Tibial nerve (tissue), 4 donors: Measurements from ENCODE around the gene RAB18. TPM values are rescaled to one million over a fixed set of nuclear protein-coding genes. Genes with fewer than 3 reads are reported as not detected.

ENCODE experiments used
- DNase-seq, 2 donors: peaks; one replicate each; pipeline ENCODE4 v3.0.0-alpha.2; 2019; ENCODE audit warnings: low spot score in 2 of 2
- H3K27ac ChIP-seq, 4 donors: fragments of 200-600 bp; sonication (generic) in 3 of 4; one replicate each; pipeline ENCODE4 v1.5.1; 2017 to 2019; ENCODE audit warnings: mild to moderate bottlenecking in 1 of 4
- H3K27me3 ChIP-seq, 2 donors: fragments of 200-600 bp; sonication (generic) in 1 of 2; one replicate each; pipeline versions ENCODE4 v1.5.1 to v1.6.0; 2017 to 2019
- H3K36me3 ChIP-seq, 3 donors: fragments of 200-600 bp; sonication (generic); one replicate each; pipeline ENCODE4 v1.5.1; 2018 to 2019
- H3K4me1 ChIP-seq, 4 donors: fragments of 200-600 bp; sonication (generic) in 3 of 4; one replicate each; pipeline ENCODE4 v1.5.1; 2017 to 2019
- H3K4me3 ChIP-seq, 4 donors: fragments of 200-600 bp; sonication (generic) in 3 of 4; one replicate each; pipeline ENCODE4 v1.5.1; 2017 to 2019; ENCODE audit warnings: mild to moderate bottlenecking in 1 of 4, moderate library complexity in 1 of 4
- H3K9me3 ChIP-seq, 4 donors: fragments of 200-600 bp; sonication (generic) in 3 of 4; one replicate each; pipeline ENCODE4 v1.5.1; 2017 to 2019
- CTCF ChIP-seq, 5 experiments: fragments of 200-600 bp in 3 of 5; fragments of 450-650 bp in 2 of 5; sonication (generic) in 3 of 5; IDR thresholded peaks; one replicate each; pipeline ENCODE4 v1.5.1; 2016 to 2019; ENCODE audit warnings: antibody characterized with exemption in 5 of 5, mild to moderate bottlenecking in 3 of 5, moderate library complexity in 2 of 5
- EP300 ChIP-seq, 2 donors: sonication (generic); formaldehyde crosslinking; IDR thresholded peaks; one replicate each; pipeline ENCODE4 v1.6.1; 2017; ENCODE audit warnings: antibody characterized with exemption in 2 of 2, mild to moderate bottlenecking in 1 of 2
- POLR2A ChIP-seq, 2 donors: fragments of 450-650 bp; IDR thresholded peaks; one replicate each; pipeline ENCODE4 v1.6.1; 2017; ENCODE audit warnings: antibody characterized with exemption in 2 of 2, mild to moderate bottlenecking in 2 of 2, moderate library complexity in 2 of 2
- WGBS, 2 donors: methylation state at CpG; one replicate each; pipeline ENCODE4 v1.1.5; 2018; 5-methylcytosine and 5-hydroxymethylcytosine counted together
- total RNA-seq, 4 donors: library from RNA; depleted of rRNA; stranded (reverse); fragments of >200 nt; gene quantifications; one replicate each; pipeline ENCODE4 v1.1.0, GENCODE V29; 2016

Gene RAB18
- total RNA-seq, 4 donors from 2014 or later, result 20.7 to 33.3 (median 23.2) TPM

- Histone ChIP-seq H3K27ac (no peak overlapping the region), H3K9me3 (peaks cover 0 to 8% (median 0%) of the 10 kb centered on the region in 4 donors), H3K4me3 (no peak overlapping the region), H3K36me3 (peaks cover 0 to 11% (median 0%) of the 10 kb centered on the region in 3 donors), H3K27me3 (no peaks in the 10 kb centered on the region), H3K4me1 (no peaks in the 10 kb centered on the region)
- whole genome bisulfite sequencing, 2 donors, result 62 to 76% methylated on average over 2 of the region's 2 CpGs
- TF ChIP-seq EP300 (IDR thresholded peaks at IDR 0.05) (no peak), CTCF (IDR thresholded peaks at IDR 0.05) (no peak), POLR2A (IDR thresholded peaks at IDR 0.05) (no peak)
- no peak for DNase-seq
Measured at GRCh38 chr10:27584302-27584701, 80.2 kb downstream of the RAB18 start.

Other genes starting within 250 kb of the RAB18 start
- 1 to 10 TPM in 2 of 4 donors, under 1 TPM in 2; 0.63 to 1.2 (median 1.0) TPM for gene MKX, start 241.5 kb downstream of the RAB18 start, total RNA-seq